Measurements from ENCODE around the gene DNMT3L.

DNMT3L gene

DNA sequence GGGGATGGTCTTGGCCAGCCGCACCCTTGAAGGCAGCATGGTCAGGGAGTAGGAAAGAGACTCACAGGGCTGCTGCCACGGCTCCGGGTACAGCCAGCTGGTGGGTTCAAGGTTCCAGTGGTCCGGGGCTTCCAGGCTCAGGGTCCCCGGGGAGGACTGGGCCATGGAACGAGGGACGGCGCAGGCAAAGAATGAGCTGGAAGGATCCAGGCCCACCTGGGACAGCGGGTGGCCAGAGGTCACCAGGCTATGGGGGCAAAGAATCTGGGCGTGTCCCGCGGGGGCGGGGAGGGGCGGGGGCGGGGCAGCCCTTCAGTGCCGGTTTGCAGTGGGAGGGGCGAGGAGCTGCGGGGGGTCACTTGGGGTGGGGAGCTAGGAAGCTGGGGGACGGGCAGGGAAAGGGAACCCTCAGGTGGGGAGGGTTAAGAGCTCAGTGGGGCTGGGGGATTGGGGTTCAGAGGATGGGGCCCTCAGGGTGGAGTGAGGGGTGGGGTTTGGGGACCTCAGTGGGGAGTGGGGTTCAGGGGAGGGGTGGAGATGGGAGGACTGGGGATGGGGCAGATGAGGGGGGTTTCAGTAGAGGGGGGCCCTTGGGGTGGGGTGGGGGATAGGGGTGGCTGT, at the start of gene DNMT3L:
TSS of gene DNMT3L (minus strand) at position 223 of the 621 bp plus-strand sequence. CDS start 638 bp downstream, outside the sequence.
- Mint-ChIP-seq H3K4me3 (no peak within 1 kb of the TSS), H3K9me3 (no peaks in the 10 kb centered on the region), H3K4me1 (peaks cover 15% of the 10 kb centered on the region), H3K27ac (no peak within 1 kb of the TSS), H3K36me3 (ENCODE audit: low read depth) (no peaks in the 10 kb centered on the region), H3K27me3 (ENCODE audit: low read depth, poor library complexity) (peaks cover 18% of the 10 kb centered on the region)
- no peak for DNase-seq
- TF ChIP-seq, protein P1, sequence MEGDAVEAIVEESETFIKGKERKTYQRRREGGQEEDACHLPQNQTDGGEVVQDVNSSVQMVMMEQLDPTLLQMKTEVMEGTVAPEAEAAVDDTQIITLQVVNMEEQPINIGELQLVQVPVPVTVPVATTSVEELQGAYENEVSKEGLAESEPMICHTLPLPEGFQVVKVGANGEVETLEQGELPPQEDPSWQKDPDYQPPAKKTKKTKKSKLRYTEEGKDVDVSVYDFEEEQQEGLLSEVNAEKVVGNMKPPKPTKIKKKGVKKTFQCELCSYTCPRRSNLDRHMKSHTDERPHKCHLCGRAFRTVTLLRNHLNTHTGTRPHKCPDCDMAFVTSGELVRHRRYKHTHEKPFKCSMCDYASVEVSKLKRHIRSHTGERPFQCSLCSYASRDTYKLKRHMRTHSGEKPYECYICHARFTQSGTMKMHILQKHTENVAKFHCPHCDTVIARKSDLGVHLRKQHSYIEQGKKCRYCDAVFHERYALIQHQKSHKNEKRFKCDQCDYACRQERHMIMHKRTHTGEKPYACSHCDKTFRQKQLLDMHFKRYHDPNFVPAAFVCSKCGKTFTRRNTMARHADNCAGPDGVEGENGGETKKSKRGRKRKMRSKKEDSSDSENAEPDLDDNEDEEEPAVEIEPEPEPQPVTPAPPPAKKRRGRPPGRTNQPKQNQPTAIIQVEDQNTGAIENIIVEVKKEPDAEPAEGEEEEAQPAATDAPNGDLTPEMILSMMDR (IDR thresholded peaks at IDR 0.05), result no peak

DNA sequence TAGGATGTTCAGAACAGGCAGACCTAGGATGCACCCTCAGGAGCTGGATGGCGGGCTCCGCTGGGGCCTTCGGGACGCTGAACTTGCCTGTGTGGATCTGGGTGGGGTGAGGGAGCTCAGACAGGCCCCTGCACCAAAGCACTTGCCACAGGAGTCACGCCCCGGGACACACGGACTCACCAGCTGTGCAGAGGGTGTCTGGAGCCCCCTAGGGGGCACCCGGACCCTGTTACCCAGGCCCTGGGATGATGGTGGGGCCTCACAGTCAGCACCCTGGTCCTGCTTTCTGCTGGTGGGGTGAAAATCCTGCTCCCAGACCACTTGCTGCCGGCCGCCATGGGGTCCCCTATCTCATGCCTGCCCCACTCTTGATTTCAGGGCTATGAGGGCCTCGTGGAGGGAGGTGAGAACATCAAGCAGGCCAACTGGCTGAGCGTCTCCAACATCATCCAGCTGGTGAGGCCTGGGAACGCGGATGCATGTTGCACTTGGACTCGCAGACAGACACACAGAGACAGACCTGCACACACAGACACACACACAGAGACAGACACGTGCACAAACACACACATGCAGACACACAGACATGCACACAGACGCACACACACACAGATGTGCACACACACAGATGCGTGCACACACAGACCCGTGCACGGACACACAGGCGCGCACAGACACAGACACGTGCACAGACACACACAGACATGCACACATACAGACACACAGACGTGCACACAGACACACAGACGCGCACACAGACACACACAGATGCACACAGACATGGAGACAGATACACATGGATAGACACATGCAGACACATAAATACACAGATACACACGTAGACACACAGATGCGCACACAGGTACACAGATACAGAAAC, 49.2 kb upstream of the DNMT3L start:
- TF ChIP-seq, protein P1 (IDR thresholded peaks at IDR 0.05), result no peak
- H3K9me3 Mint-ChIP-seq, result no peaks in the 10 kb centered on the region
- no peaks in the 10 kb centered on the region for H3K27me3 Mint-ChIP-seq (ENCODE audit: low read depth, poor library complexity)
- H3K27ac Mint-ChIP-seq, result no peak overlapping the region
- H3K36me3 Mint-ChIP-seq (ENCODE audit: low read depth), result peaks cover 8% of the 10 kb centered on the region
- DNase-seq, result no peak
- H3K4me1 Mint-ChIP-seq, result peaks cover 6% of the 10 kb centered on the region
- H3K4me3 Mint-ChIP-seq, result no peak overlapping the region

DNA sequence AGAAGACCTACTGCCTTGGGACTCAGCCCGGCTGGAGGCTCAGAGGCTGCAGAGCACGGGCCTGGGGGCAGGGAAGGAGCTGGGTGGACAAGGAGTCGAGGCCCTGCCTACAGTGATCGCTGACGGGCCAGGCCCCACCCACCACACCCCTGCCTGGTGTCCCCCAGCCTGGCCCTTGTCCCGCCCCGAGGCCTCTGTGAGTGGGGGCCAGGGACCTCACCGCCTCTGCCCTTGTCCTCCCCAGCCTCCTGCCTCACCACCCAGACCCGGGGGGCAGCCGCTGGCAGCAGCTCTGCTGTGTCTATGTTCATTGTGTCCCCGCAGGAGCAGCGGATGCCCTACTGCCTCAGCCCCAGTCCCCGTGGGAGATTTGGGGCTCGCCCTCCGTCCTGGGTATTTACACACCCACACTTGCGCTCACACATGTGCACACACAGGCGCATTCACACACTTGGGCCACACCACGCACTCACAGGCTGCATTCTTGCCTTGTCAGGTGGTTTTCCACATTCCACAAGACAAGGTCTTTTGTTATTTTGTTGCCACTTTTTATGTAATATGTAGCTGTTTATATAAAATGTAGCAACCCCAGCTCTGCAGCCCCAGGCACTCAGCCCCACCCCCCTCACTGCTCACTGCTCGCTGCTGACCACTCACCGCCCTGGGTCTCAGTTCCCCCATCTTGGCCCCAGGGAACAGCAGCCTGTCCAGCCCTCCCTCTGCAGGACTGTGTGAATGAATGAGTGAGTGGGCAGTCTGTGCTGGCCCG, 45.4 kb upstream of the DNMT3L start:
- no peaks in the 10 kb centered on the region for H3K27me3 Mint-ChIP-seq (ENCODE audit: low read depth, poor library complexity)
- no peak for DNase-seq
- no peak overlapping the region for H3K27ac Mint-ChIP-seq
- H3K36me3 Mint-ChIP-seq (ENCODE audit: low read depth), result peaks cover 8% of the 10 kb centered on the region
- peaks cover 37% of the 10 kb centered on the region for H3K4me1 Mint-ChIP-seq
- H3K9me3 Mint-ChIP-seq, result no peaks in the 10 kb centered on the region
- no peak overlapping the region for H3K4me3 Mint-ChIP-seq
- TF ChIP-seq, protein P1 (IDR thresholded peaks at IDR 0.05), result no peak

DNA sequence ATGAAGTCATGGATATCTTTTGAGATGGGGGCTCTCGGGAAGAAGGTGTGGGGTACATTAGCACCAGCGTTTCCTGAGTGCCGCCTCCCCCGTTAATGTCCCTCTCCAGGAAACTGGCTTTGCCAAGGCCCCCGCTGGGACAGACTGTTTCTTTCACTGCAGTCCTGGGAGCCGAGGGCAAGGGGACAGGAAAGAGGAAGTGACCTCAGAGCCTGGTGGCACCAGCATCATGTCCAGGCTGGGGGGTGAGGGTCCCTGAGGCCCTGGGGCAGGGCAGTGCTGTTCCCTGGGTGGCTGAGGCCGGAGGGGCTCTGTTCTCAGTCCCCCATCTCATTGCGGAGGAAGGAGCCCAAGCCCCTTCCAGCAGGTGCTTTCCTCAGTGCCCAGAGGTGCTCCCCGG, 44.0 kb upstream of the DNMT3L start:
- Mint-ChIP-seq H3K27ac (no peak overlapping the region), H3K4me1 (peaks cover 48% of the 10 kb centered on the region), H3K9me3 (no peaks in the 10 kb centered on the region), H3K27me3 (ENCODE audit: low read depth, poor library complexity) (no peaks in the 10 kb centered on the region), H3K36me3 (ENCODE audit: low read depth) (no peaks in the 10 kb centered on the region), H3K4me3 (no peak overlapping the region)
- TF ChIP-seq, protein P1 (IDR thresholded peaks at IDR 0.05), result no peak
- DNase-seq, result no peak

DNA sequence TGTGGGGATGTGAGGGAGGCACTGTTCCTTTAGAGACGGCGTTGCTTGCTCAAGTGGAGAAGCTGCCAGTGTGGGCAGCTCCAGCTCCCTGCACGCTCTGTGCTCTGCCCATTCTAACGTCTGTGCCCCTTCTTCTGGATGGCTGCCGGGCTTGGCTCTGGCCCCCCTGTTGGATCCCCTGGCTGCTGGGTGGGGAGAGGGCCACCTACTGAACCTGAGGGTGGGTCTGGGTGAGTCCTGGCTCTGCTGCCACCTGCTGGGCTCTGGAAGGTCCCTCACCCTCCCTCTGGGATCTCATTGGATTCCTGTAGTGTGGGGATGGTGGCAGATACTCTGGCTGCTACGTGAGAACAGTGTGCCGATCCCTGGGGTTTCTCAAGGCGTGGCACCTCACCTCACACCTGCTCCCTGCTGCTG, 43.2 kb upstream of the DNMT3L start:
- Mint-ChIP-seq H3K36me3 (ENCODE audit: low read depth) (no peaks in the 10 kb centered on the region), H3K9me3 (no peaks in the 10 kb centered on the region), H3K4me3 (peak overlapping the region; percentile 62), H3K27ac (peak overlapping the region; percentile 87), H3K27me3 (ENCODE audit: low read depth, poor library complexity) (no peaks in the 10 kb centered on the region), H3K4me1 (peaks cover 49% of the 10 kb centered on the region)
- TF ChIP-seq, protein P1 (IDR thresholded peaks at IDR 0.05), result peak; percentile 63
- DNase-seq, result peak; percentile 70
